Measurements from ENCODE around the gene SYCE3.
A peak's percentile ranks its signal among the peaks of the same experiment; 100 is the strongest.

Gene SYCE3

GRCh38 chr22:50599816-50600455, 37.2 kb upstream of the SYCE3 start:
- H3K27me3 ChIP-seq (ENCODE audit: control insufficient read depth, low read length), result peaks cover 27% of the 10 kb centered on the region
- H3K27ac ChIP-seq (ENCODE audit: low read depth, low read length), result no peak overlapping the region
- TF ChIP-seq CTCF (IDR thresholded peaks at IDR 0.05; ENCODE audit: low read depth, low read length, poor library complexity, severe bottlenecking), result no peak
- no peak for TF ChIP-seq EZH2phosphoT487 (IDR thresholded peaks at IDR 0.05; ENCODE audit: borderline replicate concordance, low read length)
- no peaks in the 10 kb centered on the region for H3K36me3 ChIP-seq (ENCODE audit: control insufficient read depth, low read length)
- H3F3A ChIP-seq (ENCODE audit: control insufficient read depth, insufficient read depth), result 0 out of 2 replicates have a peak, but pooled peaks cover 6% of the 10 kb centered on the region
- H3K4me2 ChIP-seq (ENCODE audit: low read length), result peak overlapping the region; percentile 16; the same call in 1 of the 2 replicates
- H4K20me1 ChIP-seq (ENCODE audit: control insufficient read depth, insufficient read depth, low read depth, low read length), result no peaks in the 10 kb centered on the region
- no peak overlapping the region; the same call in 1 of the 2 replicates for H3K4me3 ChIP-seq (ENCODE audit: low read length)
- H3K9me3 ChIP-seq (ENCODE audit: control insufficient read depth, insufficient read depth, low read length), result no peaks in the 10 kb centered on the region
- no peaks in the 10 kb centered on the region for H3K79me2 ChIP-seq (ENCODE audit: control insufficient read depth, low read length)
- no peaks in the 10 kb centered on the region for H3K9me2 ChIP-seq (replicated peaks; ENCODE audit: control insufficient read depth, low read length)
- H3K4me1 ChIP-seq (ENCODE audit: control insufficient read depth, low read length), result no peaks in the 10 kb centered on the region

GRCh38 chr22:50597097-50597496, 34.4 kb upstream of the SYCE3 start:
- H3F3A ChIP-seq (ENCODE audit: control insufficient read depth, insufficient read depth), result 0 out of 2 replicates have a peak, but pooled peaks cover 4% of the 10 kb centered on the region
- no peaks in the 10 kb centered on the region for H3K79me2 ChIP-seq (ENCODE audit: control insufficient read depth, low read length)
- no peak overlapping the region for H3K27ac ChIP-seq (ENCODE audit: low read depth, low read length)
- no peaks in the 10 kb centered on the region for H4K20me1 ChIP-seq (ENCODE audit: control insufficient read depth, insufficient read depth, low read depth, low read length)
- H3K9me2 ChIP-seq (replicated peaks; ENCODE audit: control insufficient read depth, low read length), result no peaks in the 10 kb centered on the region
- H3K4me1 ChIP-seq (ENCODE audit: control insufficient read depth, low read length), result no peaks in the 10 kb centered on the region
- no peak overlapping the region for H3K4me2 ChIP-seq (ENCODE audit: low read length)
- H3K36me3 ChIP-seq (ENCODE audit: control insufficient read depth, low read length), result no peaks in the 10 kb centered on the region
- H3K27me3 ChIP-seq (ENCODE audit: control insufficient read depth, low read length), result peaks cover 17% of the 10 kb centered on the region
- H3K4me3 ChIP-seq (ENCODE audit: low read length), result no peak overlapping the region
- TF ChIP-seq CTCF (IDR thresholded peaks at IDR 0.05; ENCODE audit: low read depth, low read length, poor library complexity, severe bottlenecking), result no peak
- no peak for TF ChIP-seq EZH2phosphoT487 (IDR thresholded peaks at IDR 0.05; ENCODE audit: borderline replicate concordance, low read length)
- no peaks in the 10 kb centered on the region for H3K9me3 ChIP-seq (ENCODE audit: control insufficient read depth, insufficient read depth, low read length)

GRCh38 chr22:50595189-50595588, 32.5 kb upstream of the SYCE3 start:
- no peaks in the 10 kb centered on the region for H3F3A ChIP-seq (ENCODE audit: control insufficient read depth, insufficient read depth)
- H4K20me1 ChIP-seq (ENCODE audit: control insufficient read depth, insufficient read depth, low read depth, low read length), result no peaks in the 10 kb centered on the region
- H3K9me3 ChIP-seq (ENCODE audit: control insufficient read depth, insufficient read depth, low read length), result no peaks in the 10 kb centered on the region
- no peak overlapping the region for H3K4me3 ChIP-seq (ENCODE audit: low read length)
- no peaks in the 10 kb centered on the region for H3K9me2 ChIP-seq (replicated peaks; ENCODE audit: control insufficient read depth, low read length)
- no peaks in the 10 kb centered on the region for H3K79me2 ChIP-seq (ENCODE audit: control insufficient read depth, low read length)
- no peaks in the 10 kb centered on the region for H3K36me3 ChIP-seq (ENCODE audit: control insufficient read depth, low read length)
- no peak for TF ChIP-seq CTCF (IDR thresholded peaks at IDR 0.05; ENCODE audit: low read depth, low read length, poor library complexity, severe bottlenecking)
- no peak for TF ChIP-seq EZH2phosphoT487 (IDR thresholded peaks at IDR 0.05; ENCODE audit: borderline replicate concordance, low read length)
- H3K27me3 ChIP-seq (ENCODE audit: control insufficient read depth, low read length), result peaks cover 5% of the 10 kb centered on the region
- H3K4me1 ChIP-seq (ENCODE audit: control insufficient read depth, low read length), result no peaks in the 10 kb centered on the region
- H3K27ac ChIP-seq (ENCODE audit: low read depth, low read length), result no peak overlapping the region
- no peak overlapping the region for H3K4me2 ChIP-seq (ENCODE audit: low read length)

All from DOHH2 (cell line).